DOHH2 (cell line): Measurements from ENCODE around the gene ELOVL2.

Source experiments
- CTCF ChIP-seq: fragments of 200-600 bp; sonication (generic); IDR thresholded peaks from one replicate; pipeline ENCODE4 v1.5.1; 2014; ENCODE audit warnings: antibody characterized with exemption, mild to moderate bottlenecking, low read depth, low read length; ENCODE audit not compliant: poor library complexity, severe bottlenecking
- EZH2phosphoT487 ChIP-seq: fragments of 200-600 bp; sonication (generic); IDR thresholded peaks from 2 replicates; pipeline ENCODE4 v1.6.1; 2017; ENCODE audit warnings: borderline replicate concordance, mild to moderate bottlenecking, antibody characterized with exemption, low read length, moderate library complexity, mixed read lengths

- TF ChIP-seq CTCF (no peak), EZH2phosphoT487 (no peak)
Observed at GRCh38 chr6:10968776-10969175, 75.3 kb downstream of the ELOVL2 start.
